GM15510 (cell line): Measurements from ENCODE around the gene DTD2.
A peak's percentile ranks its signal among the peaks of the same experiment; 100 is the strongest.

Experiments
- POLR2A ChIP-seq: IDR thresholded peaks from 3 replicates; pipeline ENCODE4 v1.6.1; 2011; ENCODE audit warnings: borderline replicate concordance; ENCODE audit not compliant: insufficient read length; ENCODE audit errors: extremely low read depth

Gene DTD2

GRCh38 chr14:31456841-31457664, at the start of gene DTD2:
DTD2 (minus strand) TSS chr14:31457506; CDS start chr14:31457393, 113 bp downstream.
- peak; percentile 91 for TF ChIP-seq POLR2A

DNA sequence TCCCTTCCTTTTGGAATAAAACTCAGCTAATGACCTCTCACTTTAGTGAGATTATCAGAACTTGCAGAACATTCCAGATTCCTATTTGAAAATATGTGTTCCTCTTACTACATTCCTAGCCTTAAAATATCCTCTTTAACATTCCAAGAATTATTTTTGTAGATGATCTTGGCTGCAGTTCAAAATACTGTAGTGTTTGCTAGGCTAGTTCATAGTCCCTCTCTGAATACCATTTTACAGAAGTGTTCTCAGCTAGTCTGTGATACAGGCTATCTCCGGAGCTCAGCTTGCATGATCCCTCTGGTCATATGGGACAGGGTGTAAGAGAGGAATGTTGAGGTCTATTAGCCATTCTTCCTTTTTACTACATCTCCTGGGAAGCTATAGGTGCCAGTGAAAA, 48.1 kb upstream of the DTD2 start:
- TF ChIP-seq POLR2A, result no peak

DNA sequence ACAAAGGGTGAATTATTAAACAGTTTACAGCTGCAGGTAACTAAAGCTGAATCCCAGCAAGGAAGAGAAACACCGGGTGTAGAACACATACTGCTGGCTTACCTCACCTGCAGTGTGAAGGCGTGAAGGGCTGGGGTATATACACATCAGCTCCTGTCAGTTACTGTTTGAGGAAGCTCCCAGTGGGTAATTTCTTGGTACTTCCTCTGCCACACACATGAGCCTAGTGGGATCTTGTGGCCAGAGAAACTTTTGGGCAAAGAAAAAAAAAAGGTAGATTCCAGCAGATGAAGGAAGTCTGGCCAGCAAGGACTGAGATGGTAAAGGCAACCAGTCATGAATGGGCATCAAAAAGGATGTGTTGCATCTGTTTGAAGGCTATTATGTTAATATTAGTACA, 44.6 kb upstream of the DTD2 start:
- TF ChIP-seq POLR2A, result no peak

GRCh38 chr14:31492759-31493498, 35.6 kb upstream of the DTD2 start:
- no peak for TF ChIP-seq POLR2A

- no peak for TF ChIP-seq POLR2A
Measured at GRCh38 chr14:31489691-31490090, 32.4 kb upstream of the DTD2 start.

DNA sequence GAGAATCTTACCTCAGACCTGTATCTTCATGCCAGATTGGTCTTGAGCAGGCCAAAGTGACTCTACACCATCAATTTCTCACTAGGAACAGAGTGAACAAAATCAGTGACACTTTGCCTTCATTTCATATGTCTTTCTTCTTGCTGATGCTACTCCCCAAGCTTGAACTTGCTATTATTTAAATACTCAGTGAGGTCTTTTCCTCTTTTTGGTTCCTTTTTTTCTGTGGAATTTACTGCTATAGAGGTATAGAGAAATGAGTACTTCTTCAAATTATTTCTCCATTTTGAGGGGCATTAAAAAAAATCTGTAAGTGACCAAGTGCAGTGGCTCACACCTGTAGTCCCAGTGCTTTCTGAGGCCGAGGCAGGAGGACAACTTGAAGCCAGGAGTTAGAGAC, 30.6 kb upstream of the DTD2 start, which contains the start of gene GPR33:
TSS of gene GPR33 (minus strand) at position 154 of the 400 bp plus-strand sequence. CDS start 4,074 bp downstream, outside the sequence.
- no peak for TF ChIP-seq POLR2A

- TF ChIP-seq POLR2A, result no peak
Measured at GRCh38 chr14:31486764-31487163, 29.5 kb upstream of the DTD2 start.

DNA sequence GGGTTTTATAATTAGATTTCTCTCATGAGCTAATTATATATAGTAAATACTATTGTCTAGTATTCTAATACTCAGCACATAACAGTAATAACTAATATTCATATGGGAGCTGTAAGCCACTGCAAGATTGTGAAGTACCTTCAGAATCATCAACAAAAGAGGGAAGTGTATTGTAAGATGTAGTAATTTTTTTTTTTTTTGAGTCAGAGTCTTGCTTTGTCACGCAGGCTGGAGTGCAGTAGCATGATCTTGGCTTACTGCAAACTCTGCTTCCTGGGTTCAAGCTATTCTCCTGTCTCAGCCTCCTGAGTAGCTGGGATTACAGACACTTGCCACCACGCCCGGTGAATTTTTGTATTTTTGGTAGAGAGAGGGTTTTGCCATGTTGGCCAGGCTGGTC, 27.4 kb upstream of the DTD2 start:
- TF ChIP-seq POLR2A, result no peak

- no peak for TF ChIP-seq POLR2A
Measured at GRCh38 chr14:31480156-31480555, 22.9 kb upstream of the DTD2 start.

GRCh38 chr14:31479027-31479426, 21.7 kb upstream of the DTD2 start:
- no peak for TF ChIP-seq POLR2A

DNA sequence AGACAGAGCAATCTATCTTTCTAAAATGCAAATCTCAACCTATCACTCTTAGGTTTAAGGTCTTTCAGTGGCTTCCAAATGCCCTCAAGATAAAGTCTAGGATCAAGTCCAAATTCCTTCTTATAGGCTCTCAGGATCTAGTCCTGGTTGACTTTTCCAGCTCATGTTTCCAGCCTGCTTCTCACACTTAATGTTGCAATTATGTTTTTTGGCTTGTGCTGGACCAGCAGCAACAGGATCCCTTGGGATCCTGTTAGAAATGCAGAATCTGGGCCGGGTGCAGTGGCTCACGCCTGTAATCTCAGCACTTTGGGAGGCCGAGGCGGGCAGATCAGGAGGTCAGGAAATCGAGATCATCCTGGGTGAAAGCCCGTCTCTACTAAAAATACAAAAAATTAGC, 19.9 kb upstream of the DTD2 start:
- no peak for TF ChIP-seq POLR2A

DNA sequence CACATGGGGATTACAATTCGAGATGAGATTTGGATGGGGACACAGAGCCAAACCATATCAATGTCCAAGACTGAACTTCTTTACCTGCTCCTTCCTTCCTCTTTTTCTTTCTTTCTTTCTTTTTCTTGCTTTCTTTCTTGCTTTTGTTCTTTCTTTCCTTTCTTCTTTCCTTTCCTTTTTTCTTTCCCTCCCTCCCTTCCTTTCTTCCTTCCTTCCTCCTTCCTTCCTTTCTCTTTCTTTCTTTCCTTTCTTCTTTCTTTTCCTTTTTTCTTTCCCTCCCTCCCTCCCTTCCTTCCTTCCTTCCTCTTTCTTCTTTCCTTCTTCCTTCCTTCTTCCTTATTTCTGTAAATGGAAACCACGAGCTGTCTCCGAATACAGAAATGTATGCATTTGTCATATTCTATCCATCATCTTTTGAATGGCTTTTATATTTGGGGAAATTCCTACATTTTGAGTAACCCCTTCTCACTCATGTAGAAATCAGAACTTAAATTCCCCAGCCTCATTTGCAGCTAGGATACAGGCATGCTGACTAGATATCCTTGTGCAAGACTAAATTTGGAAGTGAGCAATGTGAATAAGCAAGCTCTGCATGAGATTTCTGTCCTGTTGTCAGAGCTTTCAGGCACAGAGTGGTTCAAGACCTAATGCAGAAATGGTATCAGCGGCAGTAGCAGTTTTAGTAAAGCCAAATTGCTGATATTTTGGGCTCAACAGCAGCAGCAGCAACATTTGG, 19.0 kb upstream of the DTD2 start:
- no peak for TF ChIP-seq POLR2A

DNA sequence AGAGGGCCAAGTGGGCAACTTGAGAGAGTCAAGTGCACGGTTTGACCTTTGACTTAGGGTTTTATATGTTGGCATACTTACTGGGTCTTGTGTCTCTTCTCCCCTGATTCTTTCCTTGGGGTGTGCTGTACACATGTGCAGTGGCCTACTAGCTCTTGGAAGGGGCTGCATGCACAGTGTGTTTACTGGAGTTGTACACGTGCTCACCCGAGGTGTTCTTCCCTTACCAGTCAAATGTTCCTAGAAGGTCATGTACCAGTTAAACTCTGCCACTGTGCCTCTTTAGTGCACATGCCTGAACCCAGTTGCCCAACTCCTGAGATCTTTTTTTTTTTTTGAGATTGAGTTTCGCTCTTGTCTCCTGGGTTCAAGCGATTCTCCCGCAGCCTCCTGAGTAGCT, 9.2 kb upstream of the DTD2 start:
- no peak for TF ChIP-seq POLR2A

DNA sequence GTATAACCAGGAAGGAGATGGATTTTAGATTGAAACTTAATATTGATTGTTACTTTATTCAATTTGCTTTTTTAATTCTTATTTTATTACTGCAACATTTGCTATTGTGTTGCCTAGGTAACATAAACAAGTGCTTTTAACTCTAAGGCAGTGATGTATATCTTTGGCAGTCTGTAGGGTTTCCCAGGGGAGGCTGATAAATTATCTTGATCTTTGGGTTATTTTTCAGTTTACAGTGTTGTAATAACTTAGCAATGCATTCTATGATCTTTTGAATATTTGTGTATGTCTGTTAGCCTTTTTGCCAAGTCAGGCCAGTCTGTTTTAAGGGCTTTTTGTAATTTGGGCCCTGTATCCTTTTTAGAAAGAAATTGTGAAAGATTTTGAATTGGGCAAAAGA, 7.8 kb upstream of the DTD2 start:
- no peak for TF ChIP-seq POLR2A

GRCh38 chr14:31461545-31461944, 4.2 kb upstream of the DTD2 start:
- TF ChIP-seq POLR2A, result no peak
